ENCODE results near the gene ADIPOR2.
"Not testable (repeated sequence)": the region's sequence is repeated elsewhere in the genome, so short reads cannot be mapped to it uniquely, and the experiment has no call there.

ADIPOR2 gene

DNA sequence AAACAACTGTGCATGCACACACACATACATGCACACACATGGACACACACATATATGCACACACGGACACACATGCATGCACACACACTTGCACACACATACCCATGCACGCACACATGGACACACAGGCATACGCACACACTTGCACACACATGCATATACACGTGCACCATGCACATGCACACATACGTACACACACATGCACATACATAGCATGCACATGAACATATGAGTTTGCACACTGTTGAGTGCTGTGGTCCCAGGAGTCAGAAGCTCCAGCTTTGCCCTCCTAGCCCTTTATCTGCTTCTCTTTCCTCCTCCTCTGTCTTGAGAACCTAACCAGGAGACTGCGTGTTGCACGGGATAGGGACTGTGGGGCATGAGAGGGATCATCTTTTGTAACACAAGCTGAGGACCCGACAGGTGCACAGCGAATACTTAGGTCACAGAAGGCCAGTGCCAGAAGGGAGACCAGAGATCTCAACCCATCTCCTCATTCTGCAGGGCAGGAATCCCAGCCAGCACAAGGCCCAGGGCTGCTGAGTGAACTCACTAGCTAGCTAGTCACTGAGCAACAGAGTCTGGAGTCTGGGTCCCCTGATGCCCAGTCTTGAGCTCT is 126.0 kb downstream of the ADIPOR2 start:
- peaks cover 29% of the 10 kb centered on the region for H3K27me3 ChIP-seq (ENCODE audit: control insufficient read depth, insufficient read depth, low read length)
- no peaks in the 10 kb centered on the region for H3K4me1 ChIP-seq (ENCODE audit: control insufficient read depth, low read depth, low read length)
- no peak overlapping the region for H3K4me3 ChIP-seq (ENCODE audit: low read length)
- H3K36me3 ChIP-seq (ENCODE audit: control insufficient read depth, low read depth, low read length): no peaks in the 10 kb centered on the region
- H3K27ac ChIP-seq (ENCODE audit: low read length): no peak overlapping the region
- H3K9me3 ChIP-seq (ENCODE audit: control insufficient read depth, low read depth, low read length): no peaks in the 10 kb centered on the region
- no peak overlapping the region for H3K9ac ChIP-seq (ENCODE audit: low read length)

DNA sequence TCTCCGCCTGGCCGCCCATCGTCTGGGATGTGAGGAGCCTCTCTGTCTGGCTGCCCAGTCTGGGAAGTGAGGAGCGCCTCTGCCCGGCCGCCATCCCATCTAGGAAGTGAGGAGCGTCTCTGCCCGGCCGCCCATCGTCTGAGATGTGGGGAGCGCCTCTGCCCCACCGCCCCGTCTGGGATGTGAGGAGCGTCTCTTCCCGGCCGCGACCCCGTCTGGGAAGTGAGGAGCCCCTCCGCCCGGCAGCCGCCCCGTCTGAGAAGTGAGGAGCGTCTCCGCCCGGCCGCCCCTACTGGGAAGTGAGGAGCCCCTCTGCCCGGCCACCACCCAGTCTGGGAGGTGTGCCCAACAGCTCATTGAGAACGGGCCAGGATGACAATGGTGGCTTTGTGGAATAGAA is 127.1 kb downstream of the ADIPOR2 start:
- not testable (repeated sequence) for H3K36me3 ChIP-seq (ENCODE audit: control insufficient read depth, low read depth, low read length); H3K27ac ChIP-seq (ENCODE audit: low read length); H3K4me3 ChIP-seq (ENCODE audit: low read length); H3K4me1 ChIP-seq (ENCODE audit: control insufficient read depth, low read depth, low read length); H3K9me3 ChIP-seq (ENCODE audit: control insufficient read depth, low read depth, low read length); H3K9ac ChIP-seq (ENCODE audit: low read length)
- peaks cover 37% of the 10 kb centered on the region for H3K27me3 ChIP-seq (ENCODE audit: control insufficient read depth, insufficient read depth, low read length)

DNA sequence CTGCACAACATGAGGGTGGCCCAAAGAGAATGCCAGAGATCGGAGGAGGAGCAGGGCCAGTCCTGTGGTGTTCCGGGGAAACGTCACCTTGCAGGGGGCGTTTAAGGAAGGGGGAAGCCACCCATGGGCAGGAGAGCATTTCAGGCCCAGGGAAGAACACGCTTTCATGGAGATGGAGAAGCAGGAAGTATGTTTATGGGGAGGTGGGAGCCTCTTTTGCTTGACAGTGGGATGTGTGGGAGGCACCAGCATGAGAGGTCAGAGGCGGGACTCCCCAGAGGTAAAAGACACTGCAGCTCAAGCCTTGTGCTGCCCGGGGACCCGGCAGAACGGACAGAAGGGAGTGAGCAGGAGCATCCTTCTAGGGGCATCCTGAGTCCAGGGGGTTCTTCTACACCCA is 128.2 kb downstream of the ADIPOR2 start:
- H3K27me3 ChIP-seq (ENCODE audit: control insufficient read depth, insufficient read depth, low read length): peaks cover 37% of the 10 kb centered on the region
- H3K9me3 ChIP-seq (ENCODE audit: control insufficient read depth, low read depth, low read length): no peaks in the 10 kb centered on the region
- no peaks in the 10 kb centered on the region for H3K4me1 ChIP-seq (ENCODE audit: control insufficient read depth, low read depth, low read length)
- H3K27ac ChIP-seq (ENCODE audit: low read length): no peak overlapping the region
- no peak overlapping the region for H3K4me3 ChIP-seq (ENCODE audit: low read length)
- no peak overlapping the region for H3K9ac ChIP-seq (ENCODE audit: low read length)
- no peaks in the 10 kb centered on the region for H3K36me3 ChIP-seq (ENCODE audit: control insufficient read depth, low read depth, low read length)

DNA sequence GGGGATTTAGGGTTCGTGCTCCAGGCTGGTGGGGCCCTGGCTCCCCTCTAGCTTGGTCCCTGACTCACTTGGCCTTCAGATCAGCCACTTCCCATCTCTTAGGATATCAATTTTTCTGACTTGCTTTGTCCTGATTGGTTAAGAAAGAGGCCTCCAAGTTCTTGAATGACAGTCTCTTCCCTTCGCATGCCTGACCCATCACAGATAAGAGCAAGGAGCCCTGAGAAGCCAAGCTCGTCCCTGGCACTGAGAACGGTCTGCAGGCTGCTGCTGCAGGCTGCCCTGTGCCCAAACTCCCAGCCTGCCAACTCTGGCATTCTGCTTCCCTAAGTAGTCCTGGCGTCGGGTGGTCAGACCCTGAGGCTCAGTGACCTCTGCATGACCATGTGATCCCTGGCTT is 128.7 kb downstream of the ADIPOR2 start:
- Histone ChIP-seq H3K9ac (ENCODE audit: low read length) (no peak overlapping the region), H3K9me3 (ENCODE audit: control insufficient read depth, low read depth, low read length) (no peaks in the 10 kb centered on the region), H3K27me3 (ENCODE audit: control insufficient read depth, insufficient read depth, low read length) (peaks cover 37% of the 10 kb centered on the region), H3K27ac (ENCODE audit: low read length) (no peak overlapping the region), H3K36me3 (ENCODE audit: control insufficient read depth, low read depth, low read length) (no peaks in the 10 kb centered on the region), H3K4me3 (ENCODE audit: low read length) (no peak overlapping the region), H3K4me1 (ENCODE audit: control insufficient read depth, low read depth, low read length) (no peaks in the 10 kb centered on the region)

DNA sequence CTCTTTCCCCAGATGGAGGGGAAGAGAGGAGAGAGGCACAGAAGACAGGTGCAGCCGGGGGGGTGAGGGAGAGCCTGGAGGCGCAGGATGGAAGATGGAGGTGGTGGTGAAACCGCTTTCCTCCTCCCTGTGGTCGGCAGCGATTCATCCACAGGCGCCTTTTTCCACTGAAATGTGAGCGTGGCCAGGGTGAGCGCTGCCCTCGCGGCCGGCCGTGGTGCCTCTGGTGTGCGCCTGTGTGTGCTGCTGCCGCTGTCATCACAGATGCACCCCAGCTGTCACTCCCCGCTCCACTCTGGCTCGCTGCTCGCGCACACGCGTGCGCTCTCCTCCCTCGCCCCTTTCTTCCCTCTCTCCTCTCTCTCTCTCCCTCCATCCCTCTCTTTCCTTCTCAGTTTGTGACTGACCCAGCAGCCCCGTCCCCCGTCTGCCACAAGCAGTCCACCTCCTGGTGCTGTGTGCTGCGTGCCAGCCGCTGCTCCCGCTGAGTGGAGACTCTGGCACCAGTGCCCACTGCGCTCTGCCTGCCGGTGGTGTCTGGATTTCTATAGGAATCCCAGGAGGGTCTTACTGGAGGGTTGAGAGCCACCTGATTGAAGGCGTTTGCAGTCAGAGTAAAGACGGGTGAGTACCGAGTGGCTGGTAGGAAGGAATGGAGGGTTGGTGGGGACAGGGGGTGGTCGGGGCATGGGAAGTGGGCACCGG is 129.5 kb downstream of the ADIPOR2 start, which contains the start of gene LRTM2:
LRTM2 (plus strand) TSS at position 375 of the 705 bp plus-strand sequence. CDS start 7,584 bp downstream, outside the sequence.
- Histone ChIP-seq H3K27ac (ENCODE audit: low read length) (no peak within 1 kb of the TSS), H3K9ac (ENCODE audit: low read length) (no peak within 1 kb of the TSS)

DNA sequence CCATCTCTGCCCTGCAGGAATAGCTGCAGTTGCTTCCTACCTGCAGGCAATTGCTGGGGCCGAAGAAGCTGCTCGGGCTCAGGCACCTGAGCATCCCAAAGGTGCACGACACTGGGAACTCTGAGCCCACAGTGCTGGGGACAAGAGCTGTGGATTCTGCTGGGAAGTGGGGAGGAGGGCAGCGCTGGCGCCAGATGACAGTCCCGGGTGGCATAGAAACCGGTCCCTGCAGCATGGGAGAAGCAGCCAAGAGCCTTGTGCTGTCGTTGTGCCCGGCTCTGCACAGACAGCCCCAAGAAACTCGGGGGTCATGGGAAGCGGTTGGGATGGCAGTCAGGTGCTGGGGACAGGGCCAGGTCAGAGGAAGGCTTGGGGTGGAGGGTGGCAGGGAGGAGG is 130.0 kb downstream of the ADIPOR2 start:
- Histone ChIP-seq H3K27ac (ENCODE audit: low read length) (no peak overlapping the region), H3K4me1 (ENCODE audit: control insufficient read depth, low read depth, low read length) (no peaks in the 10 kb centered on the region), H3K9ac (ENCODE audit: low read length) (no peak overlapping the region), H3K27me3 (ENCODE audit: control insufficient read depth, insufficient read depth, low read length) (peaks cover 37% of the 10 kb centered on the region), H3K9me3 (ENCODE audit: control insufficient read depth, low read depth, low read length) (no peaks in the 10 kb centered on the region), H3K36me3 (ENCODE audit: control insufficient read depth, low read depth, low read length) (no peaks in the 10 kb centered on the region), H3K4me3 (ENCODE audit: low read length) (peak overlapping the region; percentile 54)

More for the DNA sequence above, 129.5 kb downstream of the ADIPOR2 start, which contains the start of gene LRTM2:
- H3K36me3 ChIP-seq (ENCODE audit: control insufficient read depth, low read depth, low read length): no peaks in the 10 kb centered on the region
- H3K4me1 ChIP-seq (ENCODE audit: control insufficient read depth, low read depth, low read length): no peaks in the 10 kb centered on the region
- peak within 1 kb of the TSS; percentile 54 for H3K4me3 ChIP-seq (ENCODE audit: low read length)
- H3K9me3 ChIP-seq (ENCODE audit: control insufficient read depth, low read depth, low read length): no peaks in the 10 kb centered on the region
- H3K27me3 ChIP-seq (ENCODE audit: control insufficient read depth, insufficient read depth, low read length): peaks cover 37% of the 10 kb centered on the region

DNA sequence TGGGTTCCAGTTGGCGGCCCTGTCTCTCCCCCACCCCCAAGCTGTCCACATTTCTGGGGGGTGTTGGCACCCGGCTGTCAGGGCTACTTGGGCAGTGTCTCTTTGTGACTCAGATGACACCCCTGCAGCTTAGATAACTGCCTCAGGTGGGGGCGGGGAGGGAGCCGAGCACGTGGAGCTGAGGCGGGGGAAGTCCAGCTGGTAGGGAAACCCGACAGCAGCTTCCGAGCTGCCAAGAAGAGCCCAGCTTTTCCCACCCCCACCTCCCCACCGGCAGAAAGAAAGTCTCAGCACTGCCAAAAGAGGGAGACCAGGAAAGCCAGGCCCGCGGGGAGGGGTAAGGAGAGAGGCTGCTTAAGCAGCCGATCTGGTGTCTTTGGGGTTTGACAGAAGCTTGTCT is 130.9 kb downstream of the ADIPOR2 start:
- Histone ChIP-seq H3K4me3 (ENCODE audit: low read length) (no peak overlapping the region), H3K36me3 (ENCODE audit: control insufficient read depth, low read depth, low read length) (no peaks in the 10 kb centered on the region), H3K4me1 (ENCODE audit: control insufficient read depth, low read depth, low read length) (no peaks in the 10 kb centered on the region), H3K9ac (ENCODE audit: low read length) (no peak overlapping the region), H3K9me3 (ENCODE audit: control insufficient read depth, low read depth, low read length) (no peaks in the 10 kb centered on the region), H3K27ac (ENCODE audit: low read length) (no peak overlapping the region), H3K27me3 (ENCODE audit: control insufficient read depth, insufficient read depth, low read length) (peaks cover 37% of the 10 kb centered on the region)

DNA sequence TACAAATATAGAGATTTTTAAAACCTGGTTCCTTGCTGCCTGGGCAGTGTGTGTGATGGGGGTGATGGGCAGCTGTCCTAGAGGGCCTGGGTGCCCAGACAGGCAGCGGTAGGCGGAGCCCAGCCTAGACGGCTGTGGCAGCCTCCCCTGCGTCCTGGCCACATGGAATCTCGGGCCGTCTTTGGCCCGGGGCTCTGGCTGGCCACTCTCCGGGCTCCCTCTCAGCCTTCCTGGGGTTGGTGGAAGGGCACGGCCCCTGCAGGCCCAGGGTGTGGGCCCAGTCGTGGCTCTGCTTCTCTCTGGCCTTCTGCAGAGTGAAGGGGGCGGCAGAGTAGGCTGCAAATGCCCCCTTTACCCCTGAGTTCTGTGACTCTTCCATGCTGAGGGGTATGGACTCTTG is 131.8 kb downstream of the ADIPOR2 start:
- Histone ChIP-seq H3K9ac (ENCODE audit: low read length) (no peak overlapping the region), H3K4me1 (ENCODE audit: control insufficient read depth, low read depth, low read length) (no peaks in the 10 kb centered on the region), H3K27me3 (ENCODE audit: control insufficient read depth, insufficient read depth, low read length) (peaks cover 37% of the 10 kb centered on the region), H3K4me3 (ENCODE audit: low read length) (no peak overlapping the region), H3K27ac (ENCODE audit: low read length) (no peak overlapping the region), H3K9me3 (ENCODE audit: control insufficient read depth, low read depth, low read length) (no peaks in the 10 kb centered on the region), H3K36me3 (ENCODE audit: control insufficient read depth, low read depth, low read length) (no peaks in the 10 kb centered on the region)

DNA sequence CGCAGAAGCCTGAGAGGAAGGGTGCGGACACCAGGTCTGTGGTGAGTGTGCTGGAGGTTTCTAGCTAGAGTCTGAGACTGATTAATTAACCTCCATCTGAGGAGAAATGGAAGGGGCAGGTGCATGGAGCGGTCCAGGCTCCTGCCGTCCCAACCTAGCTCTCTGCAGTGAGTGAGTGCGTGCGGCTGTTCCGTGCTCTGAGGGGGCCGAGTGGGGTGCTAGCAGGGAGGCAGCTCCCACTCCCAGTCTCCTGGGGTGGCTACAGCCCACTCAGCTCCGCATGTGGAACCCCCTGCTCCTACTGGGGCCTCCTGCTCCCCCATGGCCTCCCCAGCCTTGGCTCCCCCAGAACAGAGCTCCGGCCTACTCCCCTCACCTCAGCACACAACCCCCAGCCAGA is 132.4 kb downstream of the ADIPOR2 start:
- Histone ChIP-seq H3K27me3 (ENCODE audit: control insufficient read depth, insufficient read depth, low read length) (peaks cover 37% of the 10 kb centered on the region), H3K9me3 (ENCODE audit: control insufficient read depth, low read depth, low read length) (no peaks in the 10 kb centered on the region), H3K27ac (ENCODE audit: low read length) (no peak overlapping the region), H3K9ac (ENCODE audit: low read length) (no peak overlapping the region), H3K36me3 (ENCODE audit: control insufficient read depth, low read depth, low read length) (no peaks in the 10 kb centered on the region), H3K4me3 (ENCODE audit: low read length) (no peak overlapping the region), H3K4me1 (ENCODE audit: control insufficient read depth, low read depth, low read length) (no peaks in the 10 kb centered on the region)

DNA sequence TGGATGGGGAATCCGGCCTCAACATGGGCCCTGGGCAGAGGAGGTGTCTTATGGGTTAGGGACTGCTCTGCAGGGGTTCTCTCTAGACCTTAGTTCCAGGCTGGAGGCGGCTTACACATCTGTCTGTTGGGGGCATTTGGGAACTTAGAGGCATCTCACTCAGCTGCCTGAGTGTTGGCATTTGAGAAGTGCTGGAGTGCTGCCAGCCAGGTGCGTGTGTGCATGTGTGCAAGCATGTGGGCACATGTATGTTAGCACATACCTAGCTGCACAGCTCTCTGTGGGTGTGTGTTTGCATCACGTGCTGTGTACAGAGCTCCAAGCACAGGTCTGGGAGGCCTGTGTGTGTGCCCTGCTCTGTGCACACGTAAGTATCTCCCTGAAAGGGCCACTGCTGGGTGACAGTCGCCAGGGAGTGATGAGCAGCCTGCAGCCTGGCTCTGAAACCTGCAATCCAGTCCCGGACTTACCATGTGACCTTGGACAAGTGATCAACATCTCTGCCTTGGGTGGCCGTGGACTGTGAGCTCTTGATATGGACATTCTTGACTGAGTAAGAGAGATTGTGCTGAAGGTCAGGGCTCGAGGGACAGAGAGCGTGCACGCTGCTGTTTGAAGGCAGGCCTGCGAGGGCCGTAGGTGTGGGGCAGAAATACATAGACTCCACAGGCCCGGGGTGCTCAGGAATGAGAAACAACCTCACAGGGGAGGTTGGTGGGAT is 134.7 kb downstream of the ADIPOR2 start:
- Histone ChIP-seq H3K9ac (ENCODE audit: low read length) (no peak overlapping the region), H3K4me3 (ENCODE audit: low read length) (no peak overlapping the region), H3K4me1 (ENCODE audit: control insufficient read depth, low read depth, low read length) (no peaks in the 10 kb centered on the region), H3K36me3 (ENCODE audit: control insufficient read depth, low read depth, low read length) (no peaks in the 10 kb centered on the region), H3K27ac (ENCODE audit: low read length) (no peak overlapping the region), H3K9me3 (ENCODE audit: control insufficient read depth, low read depth, low read length) (no peaks in the 10 kb centered on the region), H3K27me3 (ENCODE audit: control insufficient read depth, insufficient read depth, low read length) (peaks cover 24% of the 10 kb centered on the region)

DNA sequence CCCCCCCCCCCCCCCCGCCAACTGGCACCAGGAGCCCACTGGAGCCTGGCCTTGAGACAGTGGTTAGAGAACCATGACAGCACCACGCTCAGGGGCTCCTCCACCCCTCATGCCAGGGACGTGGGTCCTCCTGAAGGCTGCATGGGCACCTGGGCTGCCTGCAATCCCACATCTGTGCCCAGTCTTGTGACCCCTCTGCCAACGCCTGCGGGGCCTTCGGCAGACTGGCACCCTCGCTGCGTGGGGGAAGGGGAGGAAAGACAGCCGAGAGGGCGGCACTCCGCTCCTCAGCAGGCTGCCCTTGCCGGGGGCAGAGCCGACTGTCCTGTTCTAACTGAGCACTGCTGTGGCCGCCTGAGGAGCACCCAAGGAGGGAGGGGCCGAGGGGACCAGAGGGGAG is 135.5 kb downstream of the ADIPOR2 start:
- no peaks in the 10 kb centered on the region for H3K9me3 ChIP-seq (ENCODE audit: control insufficient read depth, low read depth, low read length)
- no peak overlapping the region for H3K9ac ChIP-seq (ENCODE audit: low read length)
- peaks cover 3% of the 10 kb centered on the region for H3K4me1 ChIP-seq (ENCODE audit: control insufficient read depth, low read depth, low read length)
- no peaks in the 10 kb centered on the region for H3K36me3 ChIP-seq (ENCODE audit: control insufficient read depth, low read depth, low read length)
- H3K27ac ChIP-seq (ENCODE audit: low read length): no peak overlapping the region
- peaks cover 21% of the 10 kb centered on the region for H3K27me3 ChIP-seq (ENCODE audit: control insufficient read depth, insufficient read depth, low read length)
- H3K4me3 ChIP-seq (ENCODE audit: low read length): no peak overlapping the region
